ENCODE measurements around the gene RBM23. TPM values are rescaled to one million over a fixed set of nuclear protein-coding genes. Genes with fewer than 3 reads are reported as not detected.

The RBM23 gene
- total RNA-seq, 1 donor from 2014 or later, result 102 TPM

- H3K9me3 Mint-ChIP-seq, result no peaks in the 10 kb centered on the region
- H3K27me3 Mint-ChIP-seq, result no peaks in the 10 kb centered on the region
These were observed 8.0 kb downstream of the RBM23 start for GRCh38 chr14:22910916-22911315.

GRCh38 chr14:22908601-22909000 lies 10.3 kb downstream of the RBM23 start:
- no peak overlapping the region for H3K27ac Mint-ChIP-seq
- TF ChIP-seq CTCF (conservative IDR thresholded peaks at IDR 0.05), result no peak
- DNase-seq (ENCODE audit: extremely low spot score, unreplicated experiment), result no peak
- H3K36me3 Mint-ChIP-seq, result peaks cover 35% of the 10 kb centered on the region
- H3K4me3 Mint-ChIP-seq, result no peak overlapping the region
- H3K4me1 Mint-ChIP-seq (ENCODE audit: unreplicated experiment), result peaks cover 5% of the 10 kb centered on the region
- H3K27me3 Mint-ChIP-seq, result no peaks in the 10 kb centered on the region
- no peaks in the 10 kb centered on the region for H3K9me3 Mint-ChIP-seq

More at GRCh38 chr14:22910916-22911315, 8.0 kb downstream of the RBM23 start:
- Mint-ChIP-seq H3K27ac (no peak overlapping the region), H3K36me3 (peaks cover 22% of the 10 kb centered on the region), H3K4me3 (no peak overlapping the region), H3K4me1 (ENCODE audit: unreplicated experiment) (peaks cover 5% of the 10 kb centered on the region)
- DNase-seq (ENCODE audit: extremely low spot score, unreplicated experiment), result no peak
- no peak for TF ChIP-seq CTCF (conservative IDR thresholded peaks at IDR 0.05)

- Mint-ChIP-seq H3K27ac (no peak overlapping the region), H3K4me3 (no peak overlapping the region)
These were observed 11.5 kb downstream of the RBM23 start for GRCh38 chr14:22907429-22907828.

GRCh38 chr14:22906073-22906472 lies 12.9 kb downstream of the RBM23 start:
- no peak overlapping the region for H3K27ac Mint-ChIP-seq
- DNase-seq (ENCODE audit: extremely low spot score, unreplicated experiment), result no peak
- H3K4me3 Mint-ChIP-seq, result no peak overlapping the region
- TF ChIP-seq CTCF (conservative IDR thresholded peaks at IDR 0.05), result no peak
- H3K4me1 Mint-ChIP-seq (ENCODE audit: unreplicated experiment), result no peaks in the 10 kb centered on the region
- H3K36me3 Mint-ChIP-seq, result peaks cover 38% of the 10 kb centered on the region
- no peaks in the 10 kb centered on the region for H3K27me3 Mint-ChIP-seq
- H3K9me3 Mint-ChIP-seq, result no peaks in the 10 kb centered on the region

More at GRCh38 chr14:22907429-22907828, 11.5 kb downstream of the RBM23 start:
- Mint-ChIP-seq H3K27me3 (no peaks in the 10 kb centered on the region), H3K36me3 (peaks cover 36% of the 10 kb centered on the region), H3K9me3 (no peaks in the 10 kb centered on the region), H3K4me1 (ENCODE audit: unreplicated experiment) (peaks cover 4% of the 10 kb centered on the region)
- no peak for TF ChIP-seq CTCF (conservative IDR thresholded peaks at IDR 0.05)
- no peak for DNase-seq (ENCODE audit: extremely low spot score, unreplicated experiment)

- Mint-ChIP-seq H3K36me3 (peaks cover 40% of the 10 kb centered on the region), H3K27ac (no peak overlapping the region), H3K4me3 (no peak overlapping the region), H3K4me1 (ENCODE audit: unreplicated experiment) (no peaks in the 10 kb centered on the region), H3K27me3 (no peaks in the 10 kb centered on the region), H3K9me3 (no peaks in the 10 kb centered on the region)
- no peak for DNase-seq (ENCODE audit: extremely low spot score, unreplicated experiment)
- no peak for TF ChIP-seq CTCF (conservative IDR thresholded peaks at IDR 0.05)
These were observed 13.3 kb downstream of the RBM23 start for GRCh38 chr14:22905627-22906026.

- H3K4me3 Mint-ChIP-seq, result no peak overlapping the region
- H3K9me3 Mint-ChIP-seq, result no peaks in the 10 kb centered on the region
- H3K27ac Mint-ChIP-seq, result no peak overlapping the region
- H3K27me3 Mint-ChIP-seq, result no peaks in the 10 kb centered on the region
- no peak for DNase-seq (ENCODE audit: extremely low spot score, unreplicated experiment)
- H3K36me3 Mint-ChIP-seq, result peaks cover 38% of the 10 kb centered on the region
- TF ChIP-seq CTCF (conservative IDR thresholded peaks at IDR 0.05), result no peak
- no peaks in the 10 kb centered on the region for H3K4me1 Mint-ChIP-seq (ENCODE audit: unreplicated experiment)
These were observed 15.2 kb downstream of the RBM23 start for GRCh38 chr14:22903742-22904087.
